Measurements from ENCODE around the gene CHN2.

Gene CHN2

DNA sequence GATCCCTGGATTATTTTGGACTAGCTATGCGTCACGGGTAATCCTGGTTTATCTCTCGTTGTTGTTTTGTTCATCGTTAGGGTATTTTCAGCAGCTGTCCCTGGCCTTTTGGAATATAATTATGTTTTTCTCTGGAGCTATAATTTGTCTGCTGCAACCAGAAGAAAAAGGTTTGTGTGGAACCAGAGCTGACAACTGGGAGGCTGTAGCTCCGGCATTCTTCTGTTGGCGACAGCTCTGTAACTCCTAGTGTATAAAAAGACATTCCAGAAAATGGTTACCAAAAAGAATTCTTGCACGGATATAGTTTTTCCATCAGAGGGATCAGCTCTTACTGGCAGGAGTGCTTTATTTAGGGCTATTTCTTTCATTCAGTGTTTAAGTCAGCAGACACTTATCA is 238.1 kb downstream of the CHN2 start:
- Histone ChIP-seq H3K4me3 (ENCODE audit: insufficient read depth, low read length, poor library complexity, severe bottlenecking) (no peak overlapping the region), H3K9me3 (ENCODE audit: insufficient read depth, low read length) (no peaks in the 10 kb centered on the region), H3K27me3 (ENCODE audit: low read length) (no peaks in the 10 kb centered on the region), H3F3A (ENCODE audit: insufficient read depth) (no peaks in the 10 kb centered on the region), H3K9me2 (replicated peaks; ENCODE audit: insufficient read depth, low read length) (no peaks in the 10 kb centered on the region), H3K27ac (ENCODE audit: low read depth, low read length) (no peak overlapping the region), H3K9ac (ENCODE audit: low read length) (no peak overlapping the region), H2AFZ (ENCODE audit: low read depth, low read length, severe bottlenecking) (no peak overlapping the region), H3K36me3 (ENCODE audit: low read length) (no peaks in the 10 kb centered on the region), H3K4me2 (ENCODE audit: low read depth, low read length, poor library complexity, severe bottlenecking) (no peak overlapping the region), H3K79me2 (ENCODE audit: insufficient read depth, low read length) (no peaks in the 10 kb centered on the region), H4K20me1 (ENCODE audit: low read depth, low read length) (no peaks in the 10 kb centered on the region)
- TF ChIP-seq, protein P1, sequence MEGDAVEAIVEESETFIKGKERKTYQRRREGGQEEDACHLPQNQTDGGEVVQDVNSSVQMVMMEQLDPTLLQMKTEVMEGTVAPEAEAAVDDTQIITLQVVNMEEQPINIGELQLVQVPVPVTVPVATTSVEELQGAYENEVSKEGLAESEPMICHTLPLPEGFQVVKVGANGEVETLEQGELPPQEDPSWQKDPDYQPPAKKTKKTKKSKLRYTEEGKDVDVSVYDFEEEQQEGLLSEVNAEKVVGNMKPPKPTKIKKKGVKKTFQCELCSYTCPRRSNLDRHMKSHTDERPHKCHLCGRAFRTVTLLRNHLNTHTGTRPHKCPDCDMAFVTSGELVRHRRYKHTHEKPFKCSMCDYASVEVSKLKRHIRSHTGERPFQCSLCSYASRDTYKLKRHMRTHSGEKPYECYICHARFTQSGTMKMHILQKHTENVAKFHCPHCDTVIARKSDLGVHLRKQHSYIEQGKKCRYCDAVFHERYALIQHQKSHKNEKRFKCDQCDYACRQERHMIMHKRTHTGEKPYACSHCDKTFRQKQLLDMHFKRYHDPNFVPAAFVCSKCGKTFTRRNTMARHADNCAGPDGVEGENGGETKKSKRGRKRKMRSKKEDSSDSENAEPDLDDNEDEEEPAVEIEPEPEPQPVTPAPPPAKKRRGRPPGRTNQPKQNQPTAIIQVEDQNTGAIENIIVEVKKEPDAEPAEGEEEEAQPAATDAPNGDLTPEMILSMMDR (IDR thresholded peaks at IDR 0.05; ENCODE audit: insufficient read depth, low read length, poor library complexity, severe bottlenecking): no peak
- TF ChIP-seq EZH2phosphoT487 (conservative IDR thresholded peaks at IDR 0.05; ENCODE audit: low read length): no peak

DNA sequence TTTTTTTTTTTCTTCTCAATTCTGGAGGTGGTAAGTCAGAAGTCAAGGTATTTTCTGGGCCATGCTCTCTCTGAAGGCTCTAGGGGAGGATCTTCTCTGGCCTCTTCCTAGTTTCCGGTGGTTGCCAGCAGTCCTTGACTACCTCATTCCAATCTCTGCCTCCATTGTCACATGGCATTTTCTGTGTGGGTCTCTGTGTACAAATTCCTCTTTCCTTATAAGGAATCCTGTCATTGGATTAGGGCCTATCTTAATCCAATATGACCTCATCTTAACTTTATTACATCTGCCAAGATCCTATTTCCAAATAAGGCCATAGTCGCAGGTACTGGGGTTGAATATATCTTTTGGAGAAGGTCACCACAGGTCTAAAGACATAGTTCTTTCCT is 239.8 kb downstream of the CHN2 start:
- no peaks in the 10 kb centered on the region for H3K36me3 ChIP-seq (ENCODE audit: low read length)
- TF ChIP-seq, protein P1 (IDR thresholded peaks at IDR 0.05; ENCODE audit: insufficient read depth, low read length, poor library complexity, severe bottlenecking): no peak
- no peak for TF ChIP-seq EZH2phosphoT487 (conservative IDR thresholded peaks at IDR 0.05; ENCODE audit: low read length)
- H3K9me3 ChIP-seq (ENCODE audit: insufficient read depth, low read length): no peaks in the 10 kb centered on the region
- H3K27me3 ChIP-seq (ENCODE audit: low read length): no peaks in the 10 kb centered on the region
- no peaks in the 10 kb centered on the region for H3F3A ChIP-seq (ENCODE audit: insufficient read depth)
- H2AFZ ChIP-seq (ENCODE audit: low read depth, low read length, severe bottlenecking): no peak overlapping the region
- no peak overlapping the region for H3K9ac ChIP-seq (ENCODE audit: low read length)
- no peaks in the 10 kb centered on the region for H4K20me1 ChIP-seq (ENCODE audit: low read depth, low read length)
- H3K9me2 ChIP-seq (replicated peaks; ENCODE audit: insufficient read depth, low read length): no peaks in the 10 kb centered on the region
- no peaks in the 10 kb centered on the region for H3K79me2 ChIP-seq (ENCODE audit: insufficient read depth, low read length)
- no peak overlapping the region for H3K4me2 ChIP-seq (ENCODE audit: low read depth, low read length, poor library complexity, severe bottlenecking)
- no peak overlapping the region for H3K27ac ChIP-seq (ENCODE audit: low read depth, low read length)
- H3K4me3 ChIP-seq (ENCODE audit: insufficient read depth, low read length, poor library complexity, severe bottlenecking): no peak overlapping the region

DNA sequence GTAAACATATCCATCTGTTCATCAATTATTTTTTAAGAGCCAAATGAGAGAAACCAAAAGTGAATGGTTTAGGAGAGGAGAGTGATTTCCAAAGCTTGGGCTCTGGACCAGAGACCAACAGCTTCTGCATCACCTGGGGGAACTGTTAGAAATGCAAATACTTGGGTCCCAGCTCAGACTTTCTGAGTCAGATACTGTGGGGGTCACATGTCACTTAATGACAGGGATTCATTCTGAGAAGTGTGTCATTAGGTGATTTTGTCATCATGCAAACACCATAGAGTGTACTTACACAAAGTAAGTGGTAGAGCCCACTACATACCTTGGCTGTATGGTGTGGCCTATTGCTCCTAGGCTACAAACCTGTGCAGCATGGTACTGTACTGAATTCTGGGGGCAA is 240.6 kb downstream of the CHN2 start:
- TF ChIP-seq, protein P1 (IDR thresholded peaks at IDR 0.05; ENCODE audit: insufficient read depth, low read length, poor library complexity, severe bottlenecking): no peak
- no peak for TF ChIP-seq EZH2phosphoT487 (conservative IDR thresholded peaks at IDR 0.05; ENCODE audit: low read length)
- H3K79me2 ChIP-seq (ENCODE audit: insufficient read depth, low read length): no peaks in the 10 kb centered on the region
- no peak overlapping the region for H3K4me3 ChIP-seq (ENCODE audit: insufficient read depth, low read length, poor library complexity, severe bottlenecking)
- H3K27me3 ChIP-seq (ENCODE audit: low read length): no peaks in the 10 kb centered on the region
- H3K4me2 ChIP-seq (ENCODE audit: low read depth, low read length, poor library complexity, severe bottlenecking): no peak overlapping the region
- H3K36me3 ChIP-seq (ENCODE audit: low read length): no peaks in the 10 kb centered on the region
- no peak overlapping the region for H2AFZ ChIP-seq (ENCODE audit: low read depth, low read length, severe bottlenecking)
- H3K9ac ChIP-seq (ENCODE audit: low read length): no peak overlapping the region
- no peaks in the 10 kb centered on the region for H3K9me3 ChIP-seq (ENCODE audit: insufficient read depth, low read length)
- H4K20me1 ChIP-seq (ENCODE audit: low read depth, low read length): no peaks in the 10 kb centered on the region
- H3K27ac ChIP-seq (ENCODE audit: low read depth, low read length): no peak overlapping the region
- H3F3A ChIP-seq (ENCODE audit: insufficient read depth): no peaks in the 10 kb centered on the region
- H3K9me2 ChIP-seq (replicated peaks; ENCODE audit: insufficient read depth, low read length): no peaks in the 10 kb centered on the region

DNA sequence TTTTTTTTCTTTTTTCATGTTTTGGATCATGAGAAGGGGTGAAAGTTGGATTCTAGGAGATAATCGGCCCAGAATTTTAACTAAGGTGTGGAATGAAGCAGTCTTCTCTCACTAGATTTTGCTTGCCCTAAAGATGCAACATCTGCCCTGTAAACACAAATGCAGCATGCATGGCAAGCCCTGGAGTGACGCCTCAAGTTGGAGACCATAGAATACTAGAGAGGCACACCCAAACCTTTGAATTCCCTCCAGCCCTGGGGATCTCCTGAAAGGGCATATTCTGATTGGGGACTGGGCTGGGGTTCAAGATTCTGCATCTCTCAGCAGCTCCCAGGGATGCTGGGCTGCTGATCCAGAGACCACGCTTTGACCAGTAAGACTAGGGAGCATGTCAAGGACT is 241.3 kb downstream of the CHN2 start:
- TF ChIP-seq, protein P1 (IDR thresholded peaks at IDR 0.05; ENCODE audit: insufficient read depth, low read length, poor library complexity, severe bottlenecking): no peak

More for the DNA sequence above, 241.3 kb downstream of the CHN2 start:
- H3K4me2 ChIP-seq (ENCODE audit: low read depth, low read length, poor library complexity, severe bottlenecking): no peak overlapping the region
- H3K27me3 ChIP-seq (ENCODE audit: low read length): no peaks in the 10 kb centered on the region
- no peak overlapping the region for H2AFZ ChIP-seq (ENCODE audit: low read depth, low read length, severe bottlenecking)
- no peaks in the 10 kb centered on the region for H3F3A ChIP-seq (ENCODE audit: insufficient read depth)
- H3K4me3 ChIP-seq (ENCODE audit: insufficient read depth, low read length, poor library complexity, severe bottlenecking): no peak overlapping the region
- H3K27ac ChIP-seq (ENCODE audit: low read depth, low read length): no peak overlapping the region
- no peak overlapping the region for H3K9ac ChIP-seq (ENCODE audit: low read length)
- H3K9me2 ChIP-seq (replicated peaks; ENCODE audit: insufficient read depth, low read length): no peaks in the 10 kb centered on the region
- H3K9me3 ChIP-seq (ENCODE audit: insufficient read depth, low read length): no peaks in the 10 kb centered on the region
- H3K36me3 ChIP-seq (ENCODE audit: low read length): no peaks in the 10 kb centered on the region
- no peaks in the 10 kb centered on the region for H4K20me1 ChIP-seq (ENCODE audit: low read depth, low read length)
- H3K79me2 ChIP-seq (ENCODE audit: insufficient read depth, low read length): no peaks in the 10 kb centered on the region
